ENCODE measurements around the gene CTNNA3.

Gene CTNNA3

GRCh38 chr10:66244953-66245352, 1451.0 kb downstream of the CTNNA3 start:
- no peak for DNase-seq

GRCh38 chr10:66242885-66243284, 1453.1 kb downstream of the CTNNA3 start:
- no peak for DNase-seq

- DNase-seq = no peak
Observed at GRCh38 chr10:66239062-66239461, 1456.9 kb downstream of the CTNNA3 start.

GRCh38 chr10:66238343-66238742, 1457.7 kb downstream of the CTNNA3 start:
- no peak for DNase-seq

GRCh38 chr10:66234872-66235271, 1461.1 kb downstream of the CTNNA3 start:
- DNase-seq = no peak

- DNase-seq = no peak
Observed at GRCh38 chr10:66228887-66229286, 1467.1 kb downstream of the CTNNA3 start.

GRCh38 chr10:66223656-66224055, 1472.3 kb downstream of the CTNNA3 start:
- DNase-seq = no peak

GRCh38 chr10:66222462-66223046, 1473.4 kb downstream of the CTNNA3 start:
- no peak for DNase-seq

GRCh38 chr10:66218981-66219587, 1476.9 kb downstream of the CTNNA3 start:
- no peak for DNase-seq

GRCh38 chr10:66218289-66218688, 1477.7 kb downstream of the CTNNA3 start:
- DNase-seq = no peak

- no peak for DNase-seq
Observed at GRCh38 chr10:66215920-66216319, 1480.1 kb downstream of the CTNNA3 start.

GRCh38 chr10:66214721-66215404, 1481.1 kb downstream of the CTNNA3 start:
- DNase-seq = no peak

- no peak for DNase-seq
Observed at GRCh38 chr10:66209025-66209424, 1487.0 kb downstream of the CTNNA3 start.

- DNase-seq = no peak
Observed at GRCh38 chr10:66204838-66205237, 1491.2 kb downstream of the CTNNA3 start.

- no peak for DNase-seq
Observed at GRCh38 chr10:66202101-66202500, 1493.9 kb downstream of the CTNNA3 start.

- no peak for DNase-seq
Observed at GRCh38 chr10:66192162-66192831, 1503.7 kb downstream of the CTNNA3 start.

GRCh38 chr10:66190413-66190812, 1505.6 kb downstream of the CTNNA3 start:
- DNase-seq = no peak

GRCh38 chr10:66189271-66189670, 1506.7 kb downstream of the CTNNA3 start:
- no peak for DNase-seq

GRCh38 chr10:66187053-66187733, 1508.8 kb downstream of the CTNNA3 start:
- DNase-seq = no peak

GRCh38 chr10:66183028-66183427, 1513.0 kb downstream of the CTNNA3 start:
- DNase-seq = no peak

- no peak for DNase-seq
Observed at GRCh38 chr10:66180581-66181318, 1515.2 kb downstream of the CTNNA3 start.

GRCh38 chr10:66180021-66180420, 1516.0 kb downstream of the CTNNA3 start:
- DNase-seq = no peak

- no peak for DNase-seq
Observed at GRCh38 chr10:66176772-66177171, 1519.2 kb downstream of the CTNNA3 start.
